Stimulated activated CD4-positive, alpha-beta T cell treated with anti-CD3 and anti-CD28 coated beads, Interleukin-1b, Interleukin-23, amount 100 ng/mL, for 24 hours (primary cell): ENCODE results near the gene LCE3A.
"Not testable (repeated sequence)": the region's sequence is repeated elsewhere in the genome, so short reads cannot be mapped to it uniquely, and the experiment has no call there.

Source experiments
- DNase-seq, 4 experiments: peaks; one replicate each; pipeline ENCODE4 v3.0.0-alpha.2; 2020; ENCODE audit warnings: low read depth in 4 of 4, low spot score in 1 of 4

The LCE3A gene, protein sequence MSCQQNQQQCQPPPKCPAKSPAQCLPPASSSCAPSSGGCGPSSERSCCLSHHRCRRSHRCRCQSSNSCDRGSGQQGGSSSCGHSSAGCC

DNA sequence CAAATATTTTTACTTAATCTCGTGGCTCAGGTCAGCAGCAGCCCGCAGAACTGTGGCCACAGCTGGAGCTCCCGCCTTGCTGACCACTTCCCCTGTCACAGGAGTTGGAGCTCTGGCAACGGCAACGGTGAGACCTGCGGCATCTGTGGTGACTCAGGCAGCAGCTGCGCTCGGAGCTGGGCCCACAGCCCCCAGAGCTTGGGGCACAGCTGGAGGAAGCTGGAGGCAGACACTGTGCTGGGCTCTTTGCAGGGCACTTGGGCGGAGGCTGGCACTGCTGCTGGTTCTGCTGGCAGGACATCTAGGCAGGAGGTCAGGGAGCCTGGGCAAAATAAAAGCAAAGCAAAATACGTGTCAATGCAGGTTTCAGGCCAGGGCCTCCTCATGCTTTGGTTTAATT is at the start of gene LCE3A:
LCE3A (minus strand) TSS at position 301 of the 400 bp plus-strand sequence; CDS start at position 301, 0 bp downstream.
- no peak for DNase-seq

DNA sequence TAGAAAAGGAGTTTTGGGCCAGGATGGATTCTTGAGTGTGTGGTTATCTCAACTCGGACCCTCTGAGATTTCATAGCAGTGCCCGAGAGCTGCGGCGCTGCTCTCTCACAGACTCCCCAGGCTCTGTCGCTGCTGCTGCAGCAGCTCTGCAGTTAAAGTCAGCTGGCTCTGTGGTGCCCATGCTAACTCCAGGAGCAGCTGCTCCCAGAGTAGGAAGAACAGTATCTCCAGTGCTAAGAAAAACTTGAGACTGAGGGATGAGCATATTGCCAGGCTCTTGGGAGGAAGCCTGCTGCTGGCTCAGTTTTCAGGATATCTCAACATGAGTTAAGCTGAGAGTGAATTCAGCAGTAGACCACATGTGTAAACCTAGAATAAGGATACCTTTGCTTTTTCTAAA is 44.7 kb upstream of the LCE3A start:
- no peak for DNase-seq

GRCh38 chr1:152666171-152666570 is 43.3 kb upstream of the LCE3A start:
- not testable (repeated sequence) for DNase-seq

- no peak for DNase-seq
Measured at GRCh38 chr1:152663098-152663497, 40.2 kb upstream of the LCE3A start, which contains the start of gene LCE2D. Gene LCE2D, plus strand, starts transcription at chr1:152663380. Its CDS starts 726 bp downstream, at chr1:152664106.

DNA sequence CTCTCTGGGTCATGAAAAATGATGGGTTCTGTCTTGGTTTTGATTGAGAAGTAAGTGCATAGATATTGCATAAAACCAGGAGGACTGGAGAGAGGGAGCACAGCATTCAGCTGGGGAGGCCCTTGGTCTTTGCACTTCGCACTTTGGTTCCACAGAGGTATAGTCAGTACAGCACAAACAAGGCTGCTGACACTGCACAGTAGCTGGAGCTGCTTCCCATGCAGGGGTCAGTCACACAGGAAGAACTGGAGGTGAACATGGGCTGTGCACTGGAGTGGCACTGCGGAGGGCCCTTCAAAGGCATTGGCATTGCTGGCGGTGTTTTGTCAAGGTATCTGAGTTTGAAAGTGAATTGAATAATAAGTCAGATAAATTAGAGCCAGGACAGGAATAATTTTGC is 35.7 kb upstream of the LCE3A start:
- DNase-seq = no peak

DNA sequence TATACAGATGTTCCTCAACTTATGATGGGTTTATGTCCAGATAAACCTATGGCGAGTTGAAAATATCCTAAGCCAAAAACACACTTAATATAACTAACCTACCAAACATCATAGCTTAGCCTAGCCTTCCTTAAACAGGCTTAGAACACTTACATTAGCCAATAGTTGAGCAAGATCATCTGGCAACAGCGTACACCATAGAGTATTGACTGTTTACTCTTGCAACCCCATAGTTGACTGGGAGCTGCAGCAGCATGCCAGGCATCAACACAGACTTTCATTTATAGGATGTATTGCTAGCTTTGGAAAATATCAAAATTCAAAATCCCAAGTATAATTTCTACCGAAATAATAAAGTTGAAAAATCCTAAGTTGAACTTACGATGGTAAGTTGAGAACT is 34.8 kb upstream of the LCE3A start:
- DNase-seq = no peak

- DNase-seq = no peak
Measured at GRCh38 chr1:152656459-152656858, 33.6 kb upstream of the LCE3A start.

- DNase-seq = peak; percentile 15 to 37 (median 26)
Measured at GRCh38 chr1:152654110-152654509, 31.2 kb upstream of the LCE3A start.

GRCh38 chr1:152646656-152647055 is 23.8 kb upstream of the LCE3A start:
- DNase-seq = no peak

GRCh38 chr1:152645146-152645545 is 22.2 kb upstream of the LCE3A start:
- DNase-seq = no peak

GRCh38 chr1:152643945-152644344 is 21.0 kb upstream of the LCE3A start:
- DNase-seq = no peak

GRCh38 chr1:152640351-152640750 is 17.4 kb upstream of the LCE3A start:
- no peak for DNase-seq

DNA sequence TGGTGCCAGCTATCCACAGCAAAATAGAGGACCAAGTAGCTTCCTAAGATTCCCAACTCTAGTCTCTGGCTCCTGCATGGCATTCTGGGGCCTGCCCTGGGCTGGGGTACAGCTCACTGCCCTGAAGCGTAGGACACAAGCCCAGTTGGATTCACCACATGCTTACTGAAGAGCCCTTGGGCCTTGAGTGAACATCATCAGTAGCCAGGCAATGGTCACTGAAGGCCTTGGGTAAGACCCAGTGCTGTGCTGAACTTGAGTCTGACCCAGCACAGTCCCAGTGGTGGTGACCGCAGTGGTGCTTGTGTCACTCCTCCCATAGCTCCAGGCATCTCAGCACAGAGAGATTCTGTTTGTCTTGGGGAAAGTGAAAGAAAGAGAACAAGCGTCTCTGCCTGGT is 7.7 kb upstream of the LCE3A start:
- no peak for DNase-seq

DNA sequence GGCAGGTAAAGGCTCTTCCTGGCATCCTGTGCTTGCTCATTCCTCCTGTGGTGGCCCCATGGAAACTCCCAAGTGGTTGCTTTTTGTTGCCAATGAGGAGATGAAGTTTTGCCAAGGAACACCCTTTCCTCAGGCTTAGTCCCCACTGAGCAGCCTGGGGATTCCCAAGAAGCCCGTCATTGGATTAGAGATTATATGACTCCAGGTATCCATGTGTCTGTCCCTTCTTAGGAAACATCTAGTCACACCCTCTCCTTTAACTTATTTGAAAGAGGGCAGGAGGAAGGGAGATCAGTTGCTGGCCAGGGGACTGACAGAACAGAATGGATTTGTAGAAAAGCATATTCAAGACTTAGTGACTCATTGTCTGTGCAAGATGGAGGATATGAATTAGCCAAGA is 3.8 kb upstream of the LCE3A start:
- no peak for DNase-seq

- peak in 1 of 4 experiments; percentile 3 for DNase-seq
Measured at GRCh38 chr1:152623203-152623844, 421 bp upstream of the LCE3A start.

DNA sequence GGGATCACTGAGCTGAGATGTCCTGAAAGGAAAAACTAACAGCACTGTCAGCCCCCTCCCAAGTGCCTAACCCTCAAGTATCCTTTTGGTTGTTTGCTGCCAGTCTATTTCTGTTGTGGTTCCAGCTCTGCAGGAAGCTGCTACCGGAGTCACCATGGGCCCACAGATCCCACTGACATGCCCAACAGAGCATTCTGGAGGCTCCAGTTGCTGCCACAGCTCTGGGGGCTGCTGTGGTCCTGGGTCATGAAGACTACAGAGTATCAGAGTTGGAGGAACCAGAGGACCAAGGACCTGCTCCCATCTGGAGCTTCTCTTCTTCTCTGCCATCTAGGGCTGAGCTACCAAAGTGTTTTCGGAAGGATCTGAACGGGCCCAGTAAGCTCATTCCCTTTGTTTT is 910 bp downstream of the LCE3A start:
- DNase-seq = no peak

GRCh38 chr1:152613511-152613910 is 9.4 kb downstream of the LCE3A start, which contains the start of gene LCE3B:
Gene LCE3B, plus strand, starts transcription at chr1:152613811. Its CDS starts 0 bp downstream, at chr1:152613811.
- no peak for DNase-seq

GRCh38 chr1:152599934-152600333 is 23.0 kb downstream of the LCE3A start, which contains the start of gene LCE3C:
Gene LCE3C, plus strand, starts transcription at chr1:152600234. Its CDS starts 498 bp downstream, at chr1:152600732.
- no peak for DNase-seq

GRCh38 chr1:152596986-152597385 is 25.9 kb downstream of the LCE3A start:
- DNase-seq = no peak

- DNase-seq = no peak
Measured at GRCh38 chr1:152585586-152585985, 37.3 kb downstream of the LCE3A start.

DNA sequence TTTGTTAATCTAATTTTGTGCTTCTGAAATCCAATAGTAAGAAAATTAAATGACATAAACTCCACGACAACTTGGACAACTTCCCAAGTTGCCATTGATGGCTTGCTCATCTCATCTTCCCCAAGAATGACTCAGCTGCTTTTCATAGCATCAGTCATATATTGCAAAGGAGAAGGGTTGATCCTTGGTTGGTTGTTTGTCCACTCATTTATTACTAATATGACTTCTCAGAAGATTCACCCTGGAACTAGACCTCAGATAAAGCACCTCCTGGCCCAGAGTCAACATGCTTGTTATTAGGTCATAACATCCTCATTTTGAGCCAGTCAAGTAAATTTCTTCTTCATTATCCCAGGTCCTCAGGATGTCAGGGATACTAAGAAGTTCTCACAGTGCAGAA is 40.3 kb downstream of the LCE3A start:
- DNase-seq = no peak

DNA sequence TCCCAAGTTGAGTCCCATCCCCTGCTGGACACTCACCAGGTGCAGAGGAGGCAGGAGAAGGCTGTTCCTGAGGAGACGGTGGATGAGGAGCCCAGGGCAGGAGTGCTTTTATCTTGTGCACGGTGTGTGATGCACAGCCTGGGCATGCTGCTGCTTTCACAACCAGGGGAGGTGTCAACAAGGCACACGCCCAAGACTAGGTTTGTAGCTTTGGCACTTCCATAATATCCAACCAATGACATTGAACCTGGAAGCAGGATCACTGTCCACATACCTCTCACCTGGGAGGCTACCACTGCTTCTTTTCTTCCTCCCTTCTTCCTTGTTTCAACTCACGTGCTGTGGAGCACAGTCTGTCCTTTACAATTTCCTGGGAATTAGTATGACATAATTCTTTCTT is 42.5 kb downstream of the LCE3A start, which contains the start of gene LCE3D:
LCE3D (minus strand) TSS at position 84 of the 400 bp plus-strand sequence. CDS start 580 bp downstream, outside the sequence.
- DNase-seq = no peak

DNA sequence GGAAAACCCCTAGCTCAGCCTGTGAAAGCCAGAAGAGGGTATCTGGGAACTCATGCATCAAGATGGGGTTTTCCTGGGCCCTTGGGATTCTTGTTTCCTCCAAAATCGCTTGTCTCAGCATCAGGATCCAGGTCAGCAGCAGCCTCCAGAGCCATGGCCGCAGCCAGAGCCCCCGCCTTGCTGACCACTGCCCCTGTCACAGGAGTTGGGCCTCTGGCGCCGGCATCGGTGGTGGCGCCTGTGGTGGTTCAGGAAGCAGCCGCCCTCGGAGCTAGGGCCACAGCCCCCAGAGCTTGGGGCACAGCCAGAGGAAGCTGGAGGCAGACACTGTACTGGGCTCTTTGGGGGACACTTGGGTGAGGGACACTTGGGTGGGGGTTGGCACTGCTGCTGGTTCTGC is 43.4 kb downstream of the LCE3A start:
- DNase-seq = not testable (repeated sequence)
